GM12878 (cell line): ENCODE data around the gene HSBP1. TPM values are rescaled to one million over a fixed set of nuclear protein-coding genes. Genes with fewer than 3 reads are reported as not detected.

Experiments used
- BCL11A ChIP-seq: IDR thresholded peaks from 2 replicates; pipeline ENCODE4 v1.6.1; 2011; ENCODE audit warnings: low read depth, low read length
- MTA3 ChIP-seq: IDR thresholded peaks from 2 replicates; pipeline ENCODE4 v1.6.1; 2012; ENCODE audit warnings: low read length, inconsistent platforms, borderline replicate concordance
- SUPT20H ChIP-seq: IDR thresholded peaks from 2 replicates; pipeline ENCODE4 v1.6.1; 2011; ENCODE audit warnings: low read depth, mild to moderate bottlenecking, low read length, moderate library complexity, borderline replicate concordance; ENCODE audit not compliant: control insufficient read depth
- polyA plus RNA-seq, 11 experiments: library from polyadenylated mRNA; depleted of rRNA in 4 of 11; unstranded in 6 of 11; stranded (reverse) in 5 of 11; fragments of >200 nt; fragmentation: Nextera tagmentation in 4 of 11; fragmentation: Illumina TruSeq in 1 of 11; extraction: Ambion mirVana in 4 of 11; extraction: Trizol in 1 of 11; gene quantifications; 1 replicate in 1 of 11; 2 replicates in 10 of 11; pipeline versions ENCODE4 v1.2.1 to v1.2.3, GENCODE V29; 2011 to 2016; ENCODE audit warnings: inconsistent platforms in 2 of 11, missing spikeins in 2 of 11, low read depth in 1 of 11
- total RNA-seq, 4 experiments: library from RNA; depleted of rRNA in 3 of 4; stranded (reverse); fragments of >200 nt in 3 of 4; fragmentation: Illumina TruSeq in 1 of 4; extraction: Trizol in 1 of 4; gene quantifications; 2 replicates each; pipeline versions ENCODE4 v1.2.1 to v1.2.3, GENCODE V29; 2013 to 2021
- TF ChIP-seq, protein P1 (sequence below): IDR thresholded peaks from 2 replicates; pipeline ENCODE4 v1.6.1; 2012; ENCODE audit warnings: low read depth, low read length, improper control_type of control experiment
- TF ChIP-seq, protein P2 (sequence below): IDR thresholded peaks from 2 replicates; pipeline ENCODE4 v1.6.1; 2011; ENCODE audit warnings: borderline replicate concordance, low read depth, mild to moderate bottlenecking, moderate library complexity, mixed read lengths, low read length; ENCODE audit not compliant: insufficient read depth; ENCODE audit errors: extremely low read length
- TF ChIP-seq, protein P3 (sequence below): fragments of 450-650 bp; IDR thresholded peaks from 2 replicates; pipeline ENCODE4 v1.6.1; 2016; ENCODE audit warnings: mild to moderate bottlenecking, moderate library complexity, borderline replicate concordance
- TF ChIP-seq, protein P4 (sequence below): fragments of 150-350 bp; IDR thresholded peaks from 2 replicates; pipeline ENCODE4 v1.6.1; 2014; ENCODE audit warnings: mild to moderate bottlenecking, low read depth, low read length

The HSBP1 gene
- total and polyA plus RNA-seq, 10 of the 15 experiments (the other 5 are each of a cell fraction or from before 2014, with no cell fraction given), result 26.6 to 263 (median 95.7) TPM

DNA sequence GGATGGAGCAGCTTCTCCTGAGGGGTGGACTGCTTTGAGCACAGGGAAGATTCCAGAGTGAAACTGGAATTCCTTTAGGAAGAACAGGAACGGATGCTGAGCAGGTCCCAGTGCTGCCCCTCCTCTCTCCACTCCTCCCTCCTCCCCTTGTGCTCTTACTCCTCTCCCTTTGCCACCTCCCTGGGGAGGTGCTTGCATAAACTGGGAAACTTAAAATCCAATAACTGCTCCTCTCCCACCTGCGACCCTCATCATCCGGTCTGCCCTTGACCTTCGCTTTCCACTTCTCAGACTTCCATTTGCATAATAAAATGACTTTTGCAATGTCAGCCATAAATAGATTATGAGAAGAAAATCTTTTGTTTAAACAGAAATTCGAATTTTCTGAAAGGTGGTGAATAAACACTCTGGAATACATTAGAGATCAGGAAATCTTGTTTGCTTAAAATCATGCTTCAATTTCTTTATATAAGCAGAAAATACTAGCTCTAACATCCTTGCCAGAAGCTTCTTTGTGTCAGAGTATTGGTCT is 23.7 kb downstream of the HSBP1 start (continued):
- TF ChIP-seq, protein P1, sequence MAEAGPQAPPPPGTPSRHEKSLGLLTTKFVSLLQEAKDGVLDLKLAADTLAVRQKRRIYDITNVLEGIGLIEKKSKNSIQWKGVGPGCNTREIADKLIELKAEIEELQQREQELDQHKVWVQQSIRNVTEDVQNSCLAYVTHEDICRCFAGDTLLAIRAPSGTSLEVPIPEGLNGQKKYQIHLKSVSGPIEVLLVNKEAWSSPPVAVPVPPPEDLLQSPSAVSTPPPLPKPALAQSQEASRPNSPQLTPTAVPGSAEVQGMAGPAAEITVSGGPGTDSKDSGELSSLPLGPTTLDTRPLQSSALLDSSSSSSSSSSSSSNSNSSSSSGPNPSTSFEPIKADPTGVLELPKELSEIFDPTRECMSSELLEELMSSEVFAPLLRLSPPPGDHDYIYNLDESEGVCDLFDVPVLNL, result no peak
- TF ChIP-seq MTA3 (no peak), SUPT20H (no peak), BCL11A (no peak)
- TF ChIP-seq, protein P2, sequence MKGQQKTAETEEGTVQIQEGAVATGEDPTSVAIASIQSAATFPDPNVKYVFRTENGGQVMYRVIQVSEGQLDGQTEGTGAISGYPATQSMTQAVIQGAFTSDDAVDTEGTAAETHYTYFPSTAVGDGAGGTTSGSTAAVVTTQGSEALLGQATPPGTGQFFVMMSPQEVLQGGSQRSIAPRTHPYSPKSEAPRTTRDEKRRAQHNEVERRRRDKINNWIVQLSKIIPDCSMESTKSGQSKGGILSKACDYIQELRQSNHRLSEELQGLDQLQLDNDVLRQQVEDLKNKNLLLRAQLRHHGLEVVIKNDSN, result no peak
- TF ChIP-seq, protein P3, sequence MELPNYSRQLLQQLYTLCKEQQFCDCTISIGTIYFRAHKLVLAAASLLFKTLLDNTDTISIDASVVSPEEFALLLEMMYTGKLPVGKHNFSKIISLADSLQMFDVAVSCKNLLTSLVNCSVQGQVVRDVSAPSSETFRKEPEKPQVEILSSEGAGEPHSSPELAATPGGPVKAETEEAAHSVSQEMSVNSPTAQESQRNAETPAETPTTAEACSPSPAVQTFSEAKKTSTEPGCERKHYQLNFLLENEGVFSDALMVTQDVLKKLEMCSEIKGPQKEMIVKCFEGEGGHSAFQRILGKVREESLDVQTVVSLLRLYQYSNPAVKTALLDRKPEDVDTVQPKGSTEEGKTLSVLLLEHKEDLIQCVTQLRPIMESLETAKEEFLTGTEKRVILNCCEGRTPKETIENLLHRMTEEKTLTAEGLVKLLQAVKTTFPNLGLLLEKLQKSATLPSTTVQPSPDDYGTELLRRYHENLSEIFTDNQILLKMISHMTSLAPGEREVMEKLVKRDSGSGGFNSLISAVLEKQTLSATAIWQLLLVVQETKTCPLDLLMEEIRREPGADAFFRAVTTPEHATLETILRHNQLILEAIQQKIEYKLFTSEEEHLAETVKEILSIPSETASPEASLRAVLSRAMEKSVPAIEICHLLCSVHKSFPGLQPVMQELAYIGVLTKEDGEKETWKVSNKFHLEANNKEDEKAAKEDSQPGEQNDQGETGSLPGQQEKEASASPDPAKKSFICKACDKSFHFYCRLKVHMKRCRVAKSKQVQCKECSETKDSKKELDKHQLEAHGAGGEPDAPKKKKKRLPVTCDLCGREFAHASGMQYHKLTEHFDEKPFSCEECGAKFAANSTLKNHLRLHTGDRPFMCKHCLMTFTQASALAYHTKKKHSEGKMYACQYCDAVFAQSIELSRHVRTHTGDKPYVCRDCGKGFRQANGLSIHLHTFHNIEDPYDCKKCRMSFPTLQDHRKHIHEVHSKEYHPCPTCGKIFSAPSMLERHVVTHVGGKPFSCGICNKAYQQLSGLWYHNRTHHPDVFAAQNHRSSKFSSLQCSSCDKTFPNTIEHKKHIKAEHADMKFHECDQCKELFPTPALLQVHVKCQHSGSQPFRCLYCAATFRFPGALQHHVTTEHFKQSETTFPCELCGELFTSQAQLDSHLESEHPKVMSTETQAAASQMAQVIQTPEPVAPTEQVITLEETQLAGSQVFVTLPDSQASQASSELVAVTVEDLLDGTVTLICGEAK, result no peak
- TF ChIP-seq, protein P4, sequence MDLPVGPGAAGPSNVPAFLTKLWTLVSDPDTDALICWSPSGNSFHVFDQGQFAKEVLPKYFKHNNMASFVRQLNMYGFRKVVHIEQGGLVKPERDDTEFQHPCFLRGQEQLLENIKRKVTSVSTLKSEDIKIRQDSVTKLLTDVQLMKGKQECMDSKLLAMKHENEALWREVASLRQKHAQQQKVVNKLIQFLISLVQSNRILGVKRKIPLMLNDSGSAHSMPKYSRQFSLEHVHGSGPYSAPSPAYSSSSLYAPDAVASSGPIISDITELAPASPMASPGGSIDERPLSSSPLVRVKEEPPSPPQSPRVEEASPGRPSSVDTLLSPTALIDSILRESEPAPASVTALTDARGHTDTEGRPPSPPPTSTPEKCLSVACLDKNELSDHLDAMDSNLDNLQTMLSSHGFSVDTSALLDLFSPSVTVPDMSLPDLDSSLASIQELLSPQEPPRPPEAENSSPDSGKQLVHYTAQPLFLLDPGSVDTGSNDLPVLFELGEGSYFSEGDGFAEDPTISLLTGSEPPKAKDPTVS, result no peak
